NOMO-1 treated with DMSO at 0.1 percent for 48 hours (cell line): ENCODE results near the gene USH1C.

Experiments
- DNase-seq: peaks from one replicate; lab custom pipeline; 2025; ENCODE audit not compliant: unreplicated experiment; lab: John Stamatoyannopoulos, UW

Gene USH1C

DNA sequence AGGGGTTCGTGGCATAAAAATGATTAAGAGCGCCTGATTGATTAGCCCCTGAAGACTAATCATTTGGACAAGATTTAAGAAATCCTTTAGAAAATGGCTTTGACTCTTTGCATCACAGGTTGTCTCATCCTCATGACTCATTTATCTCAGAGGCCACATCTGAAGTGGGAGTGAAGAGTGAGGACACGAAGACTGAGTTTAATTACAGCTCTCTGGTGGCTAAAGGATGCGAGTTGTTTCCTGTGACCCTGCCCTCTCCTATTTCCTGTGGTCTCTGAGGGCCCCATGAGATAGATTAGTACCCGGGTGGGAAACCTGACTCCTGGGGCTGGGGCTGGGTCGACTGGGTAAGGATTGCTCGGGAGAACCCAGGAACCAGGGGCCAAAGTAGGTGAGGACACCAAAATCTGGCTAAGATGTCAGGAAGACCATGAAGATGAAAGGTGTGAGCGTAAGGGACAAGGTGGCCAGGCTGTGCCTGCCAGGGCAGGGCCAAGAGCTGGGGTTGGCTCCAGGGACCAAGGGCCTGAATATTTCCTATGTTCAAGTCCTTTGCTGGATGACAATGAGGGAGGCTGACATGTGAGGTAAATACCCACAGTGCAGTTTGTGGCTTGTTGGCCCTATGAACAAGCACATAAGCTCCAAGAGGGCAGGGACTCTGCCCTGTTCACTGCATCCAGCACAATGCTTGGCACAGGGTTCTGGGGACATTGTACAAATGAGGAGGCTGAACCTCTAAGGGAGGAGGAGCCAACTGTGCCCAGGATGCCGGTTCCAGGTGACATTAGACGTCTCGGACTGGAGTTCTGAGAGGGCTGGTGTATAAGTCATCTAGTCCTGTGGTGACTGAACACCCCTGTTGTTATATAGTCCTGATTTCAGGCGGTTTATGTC, 6.5 kb upstream of the USH1C start:
- no peak for DNase-seq

DNA sequence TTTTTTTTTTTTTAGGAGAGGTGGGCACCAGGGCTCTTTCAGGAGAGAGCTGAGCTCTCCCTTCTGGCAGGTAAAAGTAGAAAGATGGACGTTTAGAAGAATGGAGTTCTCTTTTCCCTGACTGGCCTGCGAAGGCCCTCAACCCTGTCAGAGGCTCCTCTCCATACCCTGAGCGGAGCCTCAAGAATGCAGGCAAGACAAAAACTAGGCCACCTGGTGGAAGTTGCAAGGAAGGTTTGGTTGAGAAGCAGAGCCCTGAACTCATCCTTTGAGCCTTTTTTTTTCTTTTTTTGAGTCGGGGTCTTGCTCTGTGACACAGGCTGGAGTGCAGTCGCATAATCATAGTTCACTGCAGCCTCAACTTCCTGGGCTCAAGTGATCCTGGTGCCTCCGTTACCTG, 4.2 kb upstream of the USH1C start:
- DNase-seq = no peak

DNA sequence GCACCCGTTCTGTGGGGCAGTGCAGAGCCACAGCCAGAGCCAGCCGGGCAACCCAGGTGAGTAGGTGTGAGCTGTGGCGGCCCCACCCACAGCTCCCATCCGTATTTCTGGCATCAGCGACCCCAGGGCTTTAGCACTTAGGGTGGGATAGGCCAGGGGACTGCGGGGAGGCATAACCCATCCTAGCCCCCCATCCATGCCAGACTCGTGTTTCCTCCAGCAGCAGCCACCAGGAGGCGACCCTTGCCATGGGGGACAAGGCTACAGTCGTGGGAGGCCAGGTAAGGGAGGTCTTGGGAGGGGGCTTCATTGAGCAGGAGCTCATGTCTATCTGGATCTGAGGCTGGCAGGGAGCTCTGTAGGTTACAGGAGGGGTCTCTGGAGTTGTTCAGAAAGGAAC, 3.7 kb upstream of the USH1C start:
- DNase-seq = no peak

DNA sequence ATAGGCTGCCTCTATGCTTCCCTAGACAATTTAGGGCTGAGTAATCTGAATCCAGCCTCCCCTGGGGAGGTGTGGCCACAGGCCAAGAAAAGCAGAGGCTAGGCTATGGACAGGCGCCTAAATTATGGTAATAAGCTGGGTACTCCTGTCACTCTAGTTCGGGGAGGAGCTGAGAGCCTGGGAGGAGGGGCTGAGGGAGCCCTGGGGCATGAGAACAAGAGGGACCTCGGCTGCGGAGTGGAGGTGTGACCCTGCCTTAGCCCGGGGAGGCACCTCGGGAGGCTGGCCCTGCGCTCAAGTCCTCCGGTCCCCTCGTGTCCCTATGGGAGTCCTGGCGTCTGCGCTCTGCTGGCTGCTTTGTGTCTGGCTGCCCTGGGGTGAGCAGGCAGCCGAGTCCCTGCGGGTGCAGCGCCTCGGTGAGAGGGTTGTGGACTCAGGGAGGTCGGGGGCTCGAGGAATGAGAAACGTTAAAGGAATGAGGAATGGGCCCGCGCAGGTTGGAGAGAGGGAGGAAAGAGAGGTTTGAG, 2.9 kb upstream of the USH1C start, which contains the start of gene OTOG:
OTOG (plus strand) TSS at position 209 of the 527 bp plus-strand sequence; CDS start at position 323, 114 bp downstream.
- no peak for DNase-seq

DNA sequence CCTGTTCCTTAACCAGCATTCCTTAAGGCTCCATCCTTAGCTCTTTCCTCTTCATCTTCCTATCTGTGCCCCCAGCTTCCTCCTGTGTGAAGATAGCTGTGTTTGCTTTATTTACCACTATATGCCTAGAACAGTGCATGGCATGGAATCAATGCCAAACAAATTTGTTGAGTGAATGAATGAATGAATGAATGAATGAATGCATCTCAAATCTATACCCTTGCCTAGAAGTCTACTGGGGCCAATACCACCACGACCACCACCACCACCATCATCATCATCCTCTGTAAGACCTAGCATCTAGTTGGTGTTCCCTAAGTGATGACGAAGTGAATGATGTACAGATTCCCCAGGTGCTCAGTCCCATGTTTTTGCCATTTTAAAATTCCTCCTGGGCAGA, 2.0 kb upstream of the USH1C start:
- no peak for DNase-seq

DNA sequence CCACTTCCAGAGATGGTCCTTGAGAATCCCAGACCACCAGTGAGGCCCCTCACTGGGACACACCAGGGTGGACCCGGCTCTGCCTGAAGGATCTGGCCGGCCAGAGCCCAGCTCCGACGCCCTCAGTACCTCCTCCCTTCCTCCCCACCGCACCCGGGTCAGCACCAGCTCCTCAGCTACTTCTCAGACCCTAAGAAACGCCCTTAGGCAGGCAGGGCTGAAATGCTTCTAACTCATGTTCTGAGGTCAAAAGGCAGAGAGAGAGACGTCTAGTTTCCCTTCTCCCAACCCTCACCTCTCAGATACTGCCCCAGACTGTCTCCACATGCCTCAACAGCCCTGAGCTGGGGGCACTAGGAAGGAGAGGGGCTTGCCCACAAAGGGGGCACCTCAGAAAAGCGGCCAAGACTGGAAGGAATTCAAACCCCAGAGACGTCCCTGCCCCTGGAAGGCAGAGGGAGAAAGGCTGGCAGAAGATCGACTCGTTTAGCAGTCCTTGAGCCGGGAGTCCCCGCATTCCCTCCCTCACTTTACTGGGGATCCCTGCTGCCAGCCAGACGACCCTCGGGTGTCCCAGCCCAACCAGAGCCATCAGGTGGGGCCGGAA, 539 bp downstream of the USH1C start:
- no peak for DNase-seq

DNA sequence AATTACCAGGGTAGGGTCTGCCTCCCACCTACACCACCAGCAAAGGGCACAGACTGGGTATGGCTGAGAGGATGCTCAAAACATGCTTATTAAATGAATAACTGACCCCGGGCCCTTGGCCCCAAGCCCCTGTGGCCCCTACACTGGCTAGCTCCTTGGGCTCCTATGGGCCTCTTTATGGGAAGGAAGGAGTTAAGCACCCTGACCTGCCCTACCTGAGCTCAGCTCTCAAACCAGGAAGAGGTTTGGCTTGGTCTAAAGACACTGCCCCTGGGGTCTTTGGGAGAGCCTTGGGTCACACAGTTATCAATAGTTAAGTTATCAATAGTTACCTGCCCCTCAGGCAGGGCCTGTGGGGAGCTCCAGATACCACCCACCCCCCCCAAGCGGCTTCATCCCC, 1.2 kb downstream of the USH1C start:
- DNase-seq = no peak

DNA sequence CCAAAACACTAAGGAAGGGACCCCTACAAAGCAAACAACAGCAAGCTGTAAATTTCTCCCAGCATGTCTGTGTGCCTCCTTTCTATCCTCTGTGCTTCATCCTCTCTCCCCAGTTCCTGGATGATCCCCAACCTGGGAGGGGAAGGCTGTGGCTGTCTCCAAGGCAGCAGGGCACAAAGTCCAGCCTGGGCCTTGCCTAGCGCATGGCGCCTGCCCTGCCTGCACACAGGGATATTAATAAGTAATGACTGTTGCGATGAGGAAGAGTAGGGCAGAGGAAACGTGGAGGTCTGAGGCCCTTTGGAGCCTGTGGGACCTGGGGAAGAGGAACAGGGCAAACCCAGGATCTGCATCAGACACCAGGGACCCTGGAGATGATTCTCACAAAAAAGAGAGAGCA, 2.0 kb downstream of the USH1C start:
- DNase-seq = no peak

DNA sequence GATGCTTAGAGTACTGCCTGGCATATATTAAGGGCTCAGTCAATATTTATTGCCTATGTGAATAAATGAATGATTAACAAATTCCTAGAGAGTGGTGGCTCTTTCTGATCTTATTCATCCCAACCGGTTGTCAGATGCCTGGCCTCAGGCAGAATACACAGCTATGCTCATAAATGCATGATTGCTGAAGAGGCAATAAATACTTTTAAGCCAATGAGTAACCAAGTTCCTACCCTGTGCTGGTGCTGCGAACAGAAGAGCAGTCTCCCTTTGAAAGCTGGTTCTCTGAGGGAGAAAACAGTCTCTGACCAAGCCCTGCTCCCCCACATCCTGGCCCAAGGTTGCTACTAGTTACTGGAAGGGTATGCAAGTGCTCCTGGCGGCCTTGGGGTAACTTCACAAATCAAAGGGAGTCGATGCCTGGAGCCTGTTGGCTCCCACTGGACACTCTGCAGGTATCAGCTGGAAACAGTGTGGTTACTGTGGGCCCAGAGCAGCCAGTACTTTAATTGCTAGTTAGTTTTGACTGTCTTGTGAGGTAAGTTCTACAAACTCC, 2.8 kb downstream of the USH1C start:
- no peak for DNase-seq

DNA sequence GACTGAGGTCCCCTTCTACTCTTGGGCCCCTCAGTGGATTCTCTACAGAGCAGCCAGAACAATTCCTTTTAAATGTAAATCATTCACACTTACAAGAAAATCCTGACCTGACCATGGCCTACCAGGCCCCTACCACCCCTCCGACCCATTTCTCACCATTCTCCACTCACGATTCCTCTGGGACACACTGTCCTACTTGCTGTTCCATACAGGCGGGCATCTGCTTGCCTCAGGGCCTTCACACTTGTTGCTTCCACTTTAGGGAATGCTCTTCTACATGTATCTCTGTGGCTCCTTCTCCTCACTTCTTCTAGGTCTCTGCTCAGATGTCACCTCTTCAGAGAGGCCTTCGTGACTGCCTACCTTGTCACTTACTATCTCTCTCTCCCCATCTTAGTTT, 3.4 kb downstream of the USH1C start:
- DNase-seq = no peak

DNA sequence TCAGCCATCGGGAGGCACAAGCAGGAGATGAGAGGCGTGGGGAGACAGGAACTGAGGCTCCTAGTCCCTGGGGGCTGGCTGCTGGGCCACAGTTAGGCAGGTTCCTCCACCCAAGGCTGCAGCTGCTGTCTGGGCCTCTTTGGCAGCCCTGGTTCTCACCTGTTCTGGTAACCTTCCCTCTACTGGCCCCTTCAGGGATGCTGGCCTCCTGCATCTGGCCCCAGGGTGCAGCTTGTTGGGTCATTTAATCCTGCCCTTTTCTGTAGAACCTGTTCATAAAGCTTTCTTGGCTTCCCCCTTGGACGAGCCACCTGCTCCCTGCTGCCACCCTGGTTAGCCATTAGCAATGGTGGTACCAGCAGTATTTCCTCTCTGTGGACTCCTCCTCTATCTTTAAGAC, 5.5 kb downstream of the USH1C start:
- no peak for DNase-seq

DNA sequence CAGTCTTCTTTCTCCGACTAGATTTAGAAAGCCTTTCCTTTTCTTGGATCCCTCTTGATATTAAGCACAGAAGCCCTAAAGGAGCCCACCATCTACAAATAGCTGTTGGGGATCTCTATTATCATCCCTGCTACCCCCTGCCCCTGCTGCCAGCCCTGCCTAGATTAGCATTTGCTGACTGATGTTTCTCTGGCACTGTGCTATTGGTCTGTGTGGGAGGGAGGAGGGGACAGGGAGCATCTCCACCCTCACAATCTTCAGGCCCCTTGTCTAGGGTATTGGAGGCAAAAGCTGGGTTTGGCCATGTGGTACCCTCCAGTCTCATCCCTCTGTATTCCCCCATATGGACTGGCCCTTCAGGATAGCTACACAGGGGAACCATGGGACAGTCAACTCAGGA, 6.2 kb downstream of the USH1C start:
- DNase-seq = no peak

DNA sequence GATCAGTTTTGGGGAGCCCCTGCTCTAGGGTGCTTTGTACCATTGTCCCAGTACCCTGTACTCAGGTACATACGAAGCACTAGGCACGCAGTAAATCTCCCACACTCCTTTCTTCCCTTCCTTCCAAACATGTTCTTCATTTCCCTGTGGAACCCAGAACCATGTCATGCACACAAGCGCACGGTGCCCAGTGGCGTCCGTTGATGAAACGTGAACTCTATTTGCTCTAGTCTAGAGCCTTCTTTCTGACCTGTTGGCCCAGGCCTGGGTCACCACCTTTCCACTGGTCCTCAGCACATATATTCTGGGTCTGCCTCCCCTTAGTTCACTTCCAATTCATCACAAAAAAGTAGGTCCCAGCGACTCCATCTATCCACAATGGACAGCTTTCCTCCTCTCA, 7.0 kb downstream of the USH1C start:
- no peak for DNase-seq

DNA sequence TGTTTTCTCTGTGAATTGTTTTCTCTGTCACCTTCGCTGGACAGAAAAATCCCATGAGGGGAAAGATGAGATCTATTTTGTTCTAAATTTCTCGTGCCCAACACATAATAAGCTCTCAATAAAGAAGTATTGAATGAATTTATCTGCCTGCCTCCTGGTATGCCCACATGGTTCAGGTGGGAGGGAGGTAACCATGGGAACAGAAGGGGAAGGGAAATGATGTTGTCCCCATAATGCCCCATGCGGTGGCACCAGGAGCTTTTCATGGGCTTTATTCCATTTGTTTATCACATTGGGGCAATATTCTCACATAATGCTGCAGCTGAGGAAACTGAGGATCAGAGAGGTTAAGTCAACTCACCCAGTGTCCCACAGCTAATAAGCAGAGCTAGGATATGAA, 8.7 kb downstream of the USH1C start:
- no peak for DNase-seq

DNA sequence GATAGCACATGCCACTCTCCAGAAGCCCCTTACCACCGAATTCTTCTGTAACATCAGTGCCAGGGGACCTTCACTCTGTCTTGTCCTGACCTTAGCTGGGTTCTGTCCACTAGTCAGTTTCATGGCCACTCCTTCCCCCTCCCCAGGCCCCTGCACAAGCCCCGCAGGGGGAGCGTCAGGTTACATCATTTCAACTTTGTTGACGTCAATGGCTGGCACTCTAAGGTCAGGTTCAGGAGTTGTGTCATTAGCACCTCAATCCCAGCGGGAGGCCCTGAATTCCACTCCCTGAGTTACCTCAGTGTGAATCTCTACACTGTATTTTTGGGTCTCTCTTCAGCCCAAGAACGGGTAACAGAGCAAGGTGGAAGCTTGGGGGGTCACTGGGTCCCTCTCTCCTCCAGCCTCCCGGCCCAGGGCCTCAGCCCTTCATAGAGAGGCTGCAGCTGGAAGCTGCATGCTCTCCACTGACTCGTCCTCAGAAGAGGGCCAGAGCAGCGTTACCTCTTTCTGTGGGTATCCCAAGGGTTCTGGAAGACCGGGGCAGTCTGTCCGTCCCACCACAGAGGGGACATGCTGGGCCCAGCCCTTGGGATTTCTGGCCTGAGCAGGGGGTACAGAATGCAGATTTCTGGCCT, 10.3 kb downstream of the USH1C start:
- DNase-seq = no peak

DNA sequence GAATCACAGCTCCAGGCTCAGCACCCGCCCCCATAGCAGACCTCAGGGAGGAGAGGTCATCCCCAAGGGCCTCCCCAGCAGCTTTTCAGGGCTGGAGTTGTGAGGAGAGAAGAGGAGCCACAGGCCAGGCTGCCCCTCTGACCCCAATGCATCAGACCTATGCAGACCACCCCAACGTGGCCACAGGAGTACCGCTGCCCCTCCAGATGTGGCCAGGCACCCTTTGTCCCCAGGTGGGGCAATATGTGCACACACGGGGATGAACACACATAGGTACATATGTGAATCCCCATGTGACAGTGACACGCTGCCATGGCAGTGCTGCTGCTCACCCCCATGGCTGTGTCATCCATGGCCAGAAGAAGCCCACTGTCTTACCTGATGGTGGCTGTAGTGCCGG, 10.9 kb downstream of the USH1C start:
- no peak for DNase-seq

DNA sequence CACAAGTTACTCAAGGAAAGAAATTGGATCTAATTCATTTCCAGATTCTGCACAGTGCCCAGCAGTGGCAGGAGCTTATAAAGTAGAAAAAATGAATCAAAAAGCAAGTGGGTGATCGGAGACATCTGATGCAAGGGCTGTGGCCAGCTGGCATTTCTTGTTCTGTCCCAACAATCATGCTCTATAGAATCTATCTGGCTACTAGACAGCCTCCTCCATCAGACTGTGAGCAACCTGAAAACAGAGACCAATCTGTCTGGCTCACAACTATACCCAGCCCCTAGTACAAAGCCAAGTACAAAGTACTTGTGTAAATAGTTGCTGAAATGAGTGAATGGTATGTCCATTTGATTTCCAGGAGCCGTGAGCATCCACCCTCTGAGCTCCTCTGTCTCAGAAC, 11.4 kb downstream of the USH1C start:
- no peak for DNase-seq

DNA sequence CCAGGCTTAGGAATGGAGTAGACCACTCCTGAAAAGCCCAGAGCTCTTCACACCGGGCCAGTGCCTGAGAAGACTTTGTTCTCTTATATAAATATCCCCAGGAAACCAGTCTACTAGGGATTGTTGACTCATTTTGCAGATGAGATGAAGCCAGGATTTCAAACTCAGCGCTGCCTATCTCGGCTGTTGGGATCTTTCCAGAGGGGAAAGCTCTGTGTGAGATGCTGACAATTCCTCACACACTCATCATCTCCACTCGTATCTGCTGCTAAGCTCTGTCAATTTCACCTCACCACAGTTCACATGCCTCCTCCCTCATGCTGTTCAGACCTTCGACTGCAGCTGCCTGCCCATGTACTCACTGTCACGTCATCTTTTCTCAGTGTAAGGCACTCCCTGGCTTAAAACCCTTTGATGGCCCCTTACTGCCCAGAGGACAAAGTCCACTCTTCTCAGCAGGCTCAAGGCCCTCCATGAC, 12.5 kb downstream of the USH1C start:
- no peak for DNase-seq

DNA sequence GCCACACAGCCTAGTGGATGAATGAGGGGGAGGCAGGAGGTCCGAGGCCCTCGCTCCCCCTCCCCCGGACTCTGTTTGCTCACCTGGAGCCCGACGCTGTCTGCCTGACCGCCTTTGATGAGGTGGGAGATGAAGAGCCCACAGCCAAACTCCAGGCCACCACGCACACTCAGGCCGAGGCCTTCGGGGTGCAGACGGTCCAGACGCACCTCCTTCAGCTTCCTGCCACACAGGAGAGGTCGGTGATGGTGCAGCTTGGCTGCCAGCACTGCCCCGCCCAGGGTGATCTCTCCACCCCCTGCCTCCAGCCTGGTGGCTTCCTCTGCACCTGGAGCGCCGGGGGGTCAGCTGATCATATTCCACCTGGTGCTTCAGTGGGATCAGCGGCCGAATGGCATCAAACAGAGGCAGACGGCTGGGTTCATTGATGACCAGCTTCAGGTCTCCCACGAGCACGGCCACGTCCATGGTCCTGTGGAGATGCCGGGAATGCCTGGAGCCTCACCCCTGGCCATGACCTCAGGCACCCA, 13.1 kb downstream of the USH1C start:
- no peak for DNase-seq

DNA sequence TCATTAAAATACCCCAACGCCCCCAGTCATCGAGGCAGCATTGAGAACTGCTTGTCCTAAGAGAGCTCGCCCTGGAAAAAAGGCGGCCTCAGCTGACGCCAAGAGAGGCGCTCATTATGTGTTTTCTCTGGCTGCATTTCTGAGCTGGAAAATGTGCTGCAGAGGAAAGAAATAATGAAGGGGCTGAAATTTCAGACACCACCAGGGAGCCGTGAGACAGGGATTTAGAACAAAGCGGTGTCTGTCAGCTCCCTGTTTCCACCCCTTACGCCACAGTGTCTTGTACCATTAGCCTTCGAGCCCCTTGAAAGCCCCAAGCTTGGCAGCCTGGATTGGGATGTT, 14.4 kb downstream of the USH1C start:
- no peak for DNase-seq
